Endothelial cell of umbilical vein (primary cell): ENCODE results near the gene SEMG1. TPM values are rescaled to one million over a fixed set of nuclear protein-coding genes. Genes with fewer than 3 reads are reported as not detected.

Experiments used
- BruUV-seq: library from RNA; stranded (reverse); fragments of 400-500 nt; replicated peaks from 2 replicates; lab custom pipeline; 2021; lab: Mats Ljungman, UMichigan
- CTCF ChIA-PET: fragments of 300-600, 350-600 bp; sonication (Branson Sonifier 250); formaldehyde crosslinking; loops from one replicate; lab custom pipeline; 2021; ENCODE audit warnings: antibody characterized with exemption, inconsistent platforms; lab: Charles Lee
- POLR2A ChIA-PET: fragments of 300-600, 350-600 bp; sonication (Branson Sonifier 250); formaldehyde crosslinking; loops from one replicate; lab custom pipeline; 2021; ENCODE audit warnings: antibody characterized with exemption, inconsistent platforms; lab: Charles Lee
- DNase-seq: peaks from one replicate; pipeline ENCODE4 v3.0.0-alpha.2; 2011; ENCODE audit warnings: low read depth, low spot score
- FAIRE-seq: peaks from 2 replicates; lab custom pipeline; 2011; peaks lifted over from hg19 to GRCh38; lab: Jason Lieb, UNC
- H2AFZ ChIP-seq: 2 replicates; pipeline ENCODE4 v1.6.0; 2012; ENCODE audit warnings: low read depth, low read length, control low read depth, inconsistent platforms
- H3K27ac ChIP-seq: 2 replicates; pipeline ENCODE4 v1.5.1; 2011; ENCODE audit warnings: low read depth, mild to moderate bottlenecking, control low read depth, low read length, moderate library complexity; ENCODE audit not compliant: insufficient read depth
- H3K27me3 ChIP-seq, 2 experiments: 2 replicates each; pipeline versions ENCODE4 v1.6.0 to v1.6.1; 2011; ENCODE audit warnings: low read length in 2 of 2, mixed read lengths in 1 of 2; ENCODE audit not compliant: control insufficient read depth in 2 of 2, insufficient read depth in 2 of 2
- H3K36me3 ChIP-seq, 2 experiments: 2 replicates in 1 of 2; 3 replicates in 1 of 2; pipeline ENCODE4 v1.5.1; 2011; ENCODE audit warnings: low read length in 2 of 2, mild to moderate bottlenecking in 1 of 2, moderate library complexity in 1 of 2; ENCODE audit not compliant: control insufficient read depth in 2 of 2, insufficient read depth in 2 of 2; ENCODE audit errors: extremely low read depth in 1 of 2
- H3K4me1 ChIP-seq: 3 replicates; pipeline ENCODE4 v1.5.1; 2011; ENCODE audit warnings: mild to moderate bottlenecking, low read length; ENCODE audit not compliant: control insufficient read depth, insufficient read depth; ENCODE audit errors: extremely low read depth
- H3K4me2 ChIP-seq: 2 replicates; pipeline ENCODE4 v1.6.1; 2011; ENCODE audit warnings: low read length, control low read depth, mixed read lengths; ENCODE audit not compliant: insufficient read depth
- H3K4me3 ChIP-seq, 3 experiments: fragments of 200-600 bp in 1 of 3; sonication (generic), shearing (Covaris generic) in 1 of 3; replicated peaks in 1 of 3; 2 replicates each; pipeline ENCODE4 v1.5.1; 2011 to 2016; ENCODE audit warnings: control low read depth in 3 of 3, low read length in 3 of 3, mild to moderate bottlenecking in 2 of 3, inconsistent platforms in 1 of 3, low read depth in 1 of 3, moderate library complexity in 1 of 3; ENCODE audit not compliant: insufficient read depth in 1 of 3
- H3K79me2 ChIP-seq: 2 replicates; pipeline ENCODE4 v1.6.0; 2012; ENCODE audit warnings: low read length, inconsistent platforms; ENCODE audit not compliant: control insufficient read depth, insufficient read depth
- H3K9ac ChIP-seq: replicated peaks from 2 replicates; pipeline ENCODE3; 2011; ENCODE audit warnings: low read length, control low read depth; ENCODE audit not compliant: insufficient read depth; ENCODE audit errors: extremely low read depth
- H3K9me1 ChIP-seq: replicated peaks from 3 replicates; pipeline ENCODE4 v1.6.0; 2011; ENCODE audit warnings: mild to moderate bottlenecking, low read length; ENCODE audit not compliant: control insufficient read depth, insufficient read depth; ENCODE audit errors: extremely low read depth
- H3K9me3 ChIP-seq: replicated peaks from 2 replicates; pipeline ENCODE4 v1.5.1; 2012; ENCODE audit warnings: low read length, inconsistent platforms; ENCODE audit not compliant: control insufficient read depth, insufficient read depth
- H4K20me1 ChIP-seq: replicated peaks from 2 replicates; pipeline ENCODE3; 2011; ENCODE audit warnings: mild to moderate bottlenecking, low read length; ENCODE audit not compliant: control insufficient read depth, insufficient read depth; ENCODE audit errors: extremely low read depth
- EZH2 ChIP-seq: IDR thresholded peaks from 2 replicates; pipeline ENCODE4 v1.6.1; 2012; ENCODE audit warnings: borderline replicate concordance, low read depth, mild to moderate bottlenecking, moderate library complexity, low read length, inconsistent platforms; ENCODE audit not compliant: severe bottlenecking
- FOS ChIP-seq: IDR thresholded peaks from 2 replicates; pipeline ENCODE4 v1.6.1; 2011; ENCODE audit warnings: mild to moderate bottlenecking, low read length, moderate library complexity, borderline replicate concordance; ENCODE audit not compliant: insufficient read depth
- GATA2 ChIP-seq: IDR thresholded peaks from 2 replicates; pipeline ENCODE4 v1.7.0; 2011; ENCODE audit warnings: low read depth, mild to moderate bottlenecking, moderate library complexity, mixed read lengths, low read length; ENCODE audit not compliant: insufficient read length, insufficient read depth
- JUN ChIP-seq: IDR thresholded peaks from 2 replicates; pipeline ENCODE4 v1.6.1; 2011; ENCODE audit warnings: borderline replicate concordance, low read depth; ENCODE audit not compliant: insufficient read length, insufficient read depth
- MYC ChIP-seq: IDR thresholded peaks from one replicate; pipeline ENCODE4 v1.6.1; 2011; ENCODE audit warnings: mild to moderate bottlenecking, low read depth, low read length
- dilution Hi-C: fragments of 300-500 bp; cut with MboI; formaldehyde crosslinking; loops from one replicate; pipeline ENCODE4 v1.15.0; 2019; ENCODE audit warnings: low sequenced_read_pairs; ENCODE audit not compliant: extremely low pct_ligation_motif_present
- intact Hi-C: fragments of 100-400 bp; cut with micrococcal nuclease; formaldehyde crosslinking; loops from one replicate; pipeline ENCODE4 v1.10.0; 2022
- polyA plus RNA-seq, 4 experiments: library from polyadenylated mRNA; depleted of rRNA in 3 of 4; stranded (reverse) in 3 of 4; unstranded in 1 of 4; fragments of >200 nt; gene quantifications; 2 replicates each; pipeline versions ENCODE4 v1.2.1 to v1.2.3, GENCODE V29; 2011 to 2012; ENCODE audit warnings: missing spikeins in 1 of 4
- total RNA-seq: library from RNA; stranded (reverse); gene quantifications from 2 replicates; pipeline ENCODE4 v1.2.3, GENCODE V29; 2021
- TF ChIP-seq, protein P1 (sequence below), 2 donors: IDR thresholded peaks; 1 replicate in 1 of 2; 2 replicates in 1 of 2; pipeline ENCODE4 v1.5.1; 2011; ENCODE audit warnings: low read length in 2 of 2, mild to moderate bottlenecking in 2 of 2, moderate library complexity in 2 of 2, control low read depth in 1 of 2, inconsistent platforms in 1 of 2, low read depth in 1 of 2; ENCODE audit not compliant: insufficient read depth in 1 of 2; ENCODE audit errors: extremely low read depth in 1 of 2

The SEMG1 gene
- total and polyA plus RNA-seq, 2 donors (not counting 3 experiments of a cell fraction or from before 2014, with no cell fraction given), result not detected

DNA sequence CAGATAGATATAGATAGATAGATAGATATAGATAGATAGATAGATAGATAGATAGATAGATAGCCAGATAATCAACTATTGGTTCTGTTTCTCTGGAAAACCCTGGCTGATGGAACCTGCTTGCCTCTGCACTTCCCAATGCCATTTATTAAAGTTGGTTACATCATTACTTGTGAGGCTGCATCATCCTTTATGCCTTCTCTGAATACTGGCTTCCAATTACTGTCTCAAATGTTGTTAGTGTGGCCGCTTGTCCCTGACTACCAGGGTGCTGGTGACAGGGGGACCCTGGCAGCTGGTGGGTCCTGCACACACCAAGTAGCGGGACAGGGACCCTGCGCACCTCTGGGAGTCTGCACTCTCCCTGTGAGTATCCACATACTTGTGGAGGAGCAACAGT lies 51.4 kb downstream of the SEMG1 start:
- no peak overlapping the region for H3K9ac ChIP-seq
- no peaks in the 10 kb centered on the region for H3K79me2 ChIP-seq
- no peak overlapping the region for H3K27ac ChIP-seq
- POLR2A ChIA-PET, result no interaction called here
- H3K4me2 ChIP-seq, result no peak overlapping the region
- TF ChIP-seq MYC (no peak), GATA2 (no peak), JUN (no peak), FOS (no peak)
- TF ChIP-seq, protein P1, sequence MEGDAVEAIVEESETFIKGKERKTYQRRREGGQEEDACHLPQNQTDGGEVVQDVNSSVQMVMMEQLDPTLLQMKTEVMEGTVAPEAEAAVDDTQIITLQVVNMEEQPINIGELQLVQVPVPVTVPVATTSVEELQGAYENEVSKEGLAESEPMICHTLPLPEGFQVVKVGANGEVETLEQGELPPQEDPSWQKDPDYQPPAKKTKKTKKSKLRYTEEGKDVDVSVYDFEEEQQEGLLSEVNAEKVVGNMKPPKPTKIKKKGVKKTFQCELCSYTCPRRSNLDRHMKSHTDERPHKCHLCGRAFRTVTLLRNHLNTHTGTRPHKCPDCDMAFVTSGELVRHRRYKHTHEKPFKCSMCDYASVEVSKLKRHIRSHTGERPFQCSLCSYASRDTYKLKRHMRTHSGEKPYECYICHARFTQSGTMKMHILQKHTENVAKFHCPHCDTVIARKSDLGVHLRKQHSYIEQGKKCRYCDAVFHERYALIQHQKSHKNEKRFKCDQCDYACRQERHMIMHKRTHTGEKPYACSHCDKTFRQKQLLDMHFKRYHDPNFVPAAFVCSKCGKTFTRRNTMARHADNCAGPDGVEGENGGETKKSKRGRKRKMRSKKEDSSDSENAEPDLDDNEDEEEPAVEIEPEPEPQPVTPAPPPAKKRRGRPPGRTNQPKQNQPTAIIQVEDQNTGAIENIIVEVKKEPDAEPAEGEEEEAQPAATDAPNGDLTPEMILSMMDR (IDR thresholded peaks at IDR 0.05; ENCODE audit: extremely low read depth in 1 of 2, insufficient read depth in 1 of 2, low read depth in 1 of 2, low read length in 2 of 2), result no peak
- no peaks in the 10 kb centered on the region for H3K9me3 ChIP-seq
- BruUV-seq, result no TSS peak
- H3K36me3 ChIP-seq, result no peaks in the 10 kb centered on the region
- intact Hi-C loops (no loop called here), dilution Hi-C loops (no loop called here)
- H3K4me3 ChIP-seq, result no peak overlapping the region
- peaks cover 0 to 2% of the 10 kb centered on the region in 2 experiments for H3K27me3 ChIP-seq
- no peaks in the 10 kb centered on the region for H4K20me1 ChIP-seq
- FAIRE-seq, result no peak
- DNase-seq, result no peak
- H3K4me1 ChIP-seq, result no peaks in the 10 kb centered on the region
- no peaks in the 10 kb centered on the region for H3K9me1 ChIP-seq
- CTCF ChIA-PET, result interaction anchor here (0.9 kb wide), 1 partner anchor 36 kb away, joined by 3 read pairs; no protein-coding TSS in a partner anchor
- H2AFZ ChIP-seq, result no peak overlapping the region

- ChIA-PET CTCF (interaction anchor here (0.9 to 1.0 kb wide), 2 partner anchors 32 to 35 kb away, joined by 3 read pairs; no protein-coding TSS in a partner anchor), POLR2A (no interaction called here)
- Histone ChIP-seq H4K20me1 (no peaks in the 10 kb centered on the region), H3K9me1 (no peaks in the 10 kb centered on the region), H3K36me3 (no peaks in the 10 kb centered on the region), H3K4me3 (no peak overlapping the region), H3K4me1 (no peaks in the 10 kb centered on the region), H3K4me2 (no peak overlapping the region), H2AFZ (no peak overlapping the region), H3K9me3 (no peaks in the 10 kb centered on the region), H3K9ac (no peak overlapping the region), H3K79me2 (no peaks in the 10 kb centered on the region), H3K27me3 (peaks cover 2% of the 10 kb centered on the region in 2 experiments), H3K27ac (no peak overlapping the region)
- DNase-seq (no peak), FAIRE-seq (no peak)
- dilution Hi-C loops, result no loop called here
- TF ChIP-seq JUN (no peak), EZH2 (no peak), MYC (no peak)
- intact Hi-C loops, result no loop called here
- no TSS peak for BruUV-seq
Observed at GRCh38 chr20:45258664-45259063, 51.8 kb downstream of the SEMG1 start.

Other genes starting within 250 kb of the SEMG1 start
- gene TOMM34, start 246.6 kb upstream of the SEMG1 start, total RNA-seq, result 37.0 and 44.2 TPM in 2 replicates
- gene TOMM34, start 246.6 kb upstream of the SEMG1 start, polyA plus RNA-seq, result 36.3 and 36.9 TPM in 2 replicates
- 28.2 and 29.6 TPM in 2 replicates for gene STK4, start 240.5 kb upstream of the SEMG1 start, total RNA-seq
- gene STK4, start 240.5 kb upstream of the SEMG1 start, polyA plus RNA-seq, result 7.0 and 9.1 TPM in 2 replicates
- 0.23 and 0.29 TPM in 2 replicates for gene KCNS1, start 105.9 kb upstream of the SEMG1 start, total RNA-seq
- 0.14 and 0.29 TPM in 2 replicates for gene KCNS1, start 105.9 kb upstream of the SEMG1 start, polyA plus RNA-seq
- not detected in 2 replicates for gene WFDC5, start 91.9 kb upstream of the SEMG1 start, total RNA-seq
- not detected in 2 replicates for gene WFDC5, start 91.9 kb upstream of the SEMG1 start, polyA plus RNA-seq
- not detected in 2 replicates for gene WFDC12, start 82.6 kb upstream of the SEMG1 start, total RNA-seq
- gene WFDC12, start 82.6 kb upstream of the SEMG1 start, polyA plus RNA-seq, result not detected in 2 replicates
- not detected in 2 replicates for gene PI3, start 32.1 kb upstream of the SEMG1 start, total RNA-seq
- gene PI3, start 32.1 kb upstream of the SEMG1 start, polyA plus RNA-seq, result not detected in 2 replicates
- not detected in 2 replicates for gene SEMG2, start 14.3 kb downstream of the SEMG1 start, total RNA-seq
- not detected in 2 replicates for gene SEMG2, start 14.3 kb downstream of the SEMG1 start, polyA plus RNA-seq
- gene SLPI, start 47.5 kb downstream of the SEMG1 start, total RNA-seq, result not detected in 2 replicates
- gene SLPI, start 47.5 kb downstream of the SEMG1 start, polyA plus RNA-seq, result not detected in 2 replicates
- gene RBPJL, start 99.8 kb downstream of the SEMG1 start, total RNA-seq, result not detected in 2 replicates
- not detected in 2 replicates for gene RBPJL, start 99.8 kb downstream of the SEMG1 start, polyA plus RNA-seq
- gene MATN4, start 101.3 kb downstream of the SEMG1 start, total RNA-seq, result 0.14 TPM in 1 of 2 replicates, not detected in the other
- 0.10 and 0.11 TPM in 2 replicates for gene MATN4, start 101.3 kb downstream of the SEMG1 start, polyA plus RNA-seq
- 28.7 and 32.0 TPM in 2 replicates for gene SDC4, start 141.4 kb downstream of the SEMG1 start, total RNA-seq
- 23.1 and 26.3 TPM in 2 replicates for gene SDC4, start 141.4 kb downstream of the SEMG1 start, polyA plus RNA-seq
- gene SYS1, start 156.1 kb downstream of the SEMG1 start, total RNA-seq, result 22.3 and 27.4 TPM in 2 replicates
- gene SYS1, start 156.1 kb downstream of the SEMG1 start, polyA plus RNA-seq, result 79.6 and 91.8 TPM in 2 replicates
- not detected in 2 replicates for gene TP53TG5, start 171.3 kb downstream of the SEMG1 start, total RNA-seq
- gene TP53TG5, start 171.3 kb downstream of the SEMG1 start, polyA plus RNA-seq, result not detected in 2 replicates
- gene DBNDD2, start 201.3 kb downstream of the SEMG1 start, total RNA-seq, result 15.6 and 16.3 TPM in 2 replicates
- gene DBNDD2, start 201.3 kb downstream of the SEMG1 start, polyA plus RNA-seq, result 27.9 and 28.7 TPM in 2 replicates
- gene PIGT, start 209.1 kb downstream of the SEMG1 start, total RNA-seq, result 92.7 and 96.8 TPM in 2 replicates
- 143 and 162 TPM in 2 replicates for gene PIGT, start 209.1 kb downstream of the SEMG1 start, polyA plus RNA-seq